ENCODE data around the gene WASF3. TPM values are rescaled to one million over a fixed set of nuclear protein-coding genes. Genes with fewer than 3 reads are reported as not detected.

Gene WASF3
- total RNA-seq, 1 donor from 2014 or later = 20.0 TPM

GRCh38 chr13:26571518-26571917 is 14.0 kb downstream of the WASF3 start:
- Mint-ChIP-seq H3K36me3 (ENCODE audit: unreplicated experiment) (peaks cover 2% of the 10 kb centered on the region), H3K27ac (ENCODE audit: unreplicated experiment) (no peak overlapping the region), H3K27me3 (ENCODE audit: unreplicated experiment) (no peaks in the 10 kb centered on the region), H3K9me3 (ENCODE audit: unreplicated experiment) (peaks cover 20% of the 10 kb centered on the region), H3K4me1 (ENCODE audit: unreplicated experiment) (peaks cover 5% of the 10 kb centered on the region), H3K4me3 (ENCODE audit: unreplicated experiment) (no peak overlapping the region)
- DNase-seq (ENCODE audit: extremely low spot score, unreplicated experiment) = no peak
- no peak for TF ChIP-seq CTCF (IDR thresholded peaks at IDR 0.05)

- Mint-ChIP-seq H3K4me1 (ENCODE audit: unreplicated experiment) (peaks cover 5% of the 10 kb centered on the region), H3K4me3 (ENCODE audit: unreplicated experiment) (no peak overlapping the region), H3K27me3 (ENCODE audit: unreplicated experiment) (no peaks in the 10 kb centered on the region), H3K36me3 (ENCODE audit: unreplicated experiment) (peaks cover 5% of the 10 kb centered on the region), H3K9me3 (ENCODE audit: unreplicated experiment) (peaks cover 24% of the 10 kb centered on the region), H3K27ac (ENCODE audit: unreplicated experiment) (no peak overlapping the region)
- no peak for TF ChIP-seq CTCF (IDR thresholded peaks at IDR 0.05)
- no peak for DNase-seq (ENCODE audit: extremely low spot score, unreplicated experiment)
Observed at GRCh38 chr13:26575244-26575643, 17.8 kb downstream of the WASF3 start.

DNA sequence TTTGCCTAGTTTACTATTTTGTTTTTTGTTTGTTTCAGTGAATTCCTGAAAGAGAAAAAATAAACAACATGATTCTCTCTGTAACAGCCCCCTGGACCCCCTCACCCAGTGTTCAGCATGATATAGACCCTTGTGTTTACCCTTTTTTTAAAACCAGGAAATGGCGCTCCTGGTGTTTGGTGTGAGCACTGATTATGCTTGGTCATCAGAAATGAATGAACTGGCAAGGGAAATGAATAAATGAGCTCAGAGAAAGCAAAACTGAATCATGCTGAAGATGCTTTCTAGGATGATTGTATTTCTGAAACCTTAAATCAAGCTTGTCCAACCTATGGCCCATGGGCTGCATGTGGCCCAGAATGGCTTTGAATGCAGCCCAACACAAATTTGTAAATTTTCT is 22.1 kb downstream of the WASF3 start:
- Mint-ChIP-seq H3K4me1 (ENCODE audit: unreplicated experiment) (peaks cover 20% of the 10 kb centered on the region), H3K27ac (ENCODE audit: unreplicated experiment) (no peak overlapping the region), H3K4me3 (ENCODE audit: unreplicated experiment) (no peak overlapping the region), H3K9me3 (ENCODE audit: unreplicated experiment) (peaks cover 14% of the 10 kb centered on the region), H3K27me3 (ENCODE audit: unreplicated experiment) (no peaks in the 10 kb centered on the region), H3K36me3 (ENCODE audit: unreplicated experiment) (peaks cover 5% of the 10 kb centered on the region)
- no peak for DNase-seq (ENCODE audit: extremely low spot score, unreplicated experiment)
- TF ChIP-seq CTCF (IDR thresholded peaks at IDR 0.05) = no peak

DNA sequence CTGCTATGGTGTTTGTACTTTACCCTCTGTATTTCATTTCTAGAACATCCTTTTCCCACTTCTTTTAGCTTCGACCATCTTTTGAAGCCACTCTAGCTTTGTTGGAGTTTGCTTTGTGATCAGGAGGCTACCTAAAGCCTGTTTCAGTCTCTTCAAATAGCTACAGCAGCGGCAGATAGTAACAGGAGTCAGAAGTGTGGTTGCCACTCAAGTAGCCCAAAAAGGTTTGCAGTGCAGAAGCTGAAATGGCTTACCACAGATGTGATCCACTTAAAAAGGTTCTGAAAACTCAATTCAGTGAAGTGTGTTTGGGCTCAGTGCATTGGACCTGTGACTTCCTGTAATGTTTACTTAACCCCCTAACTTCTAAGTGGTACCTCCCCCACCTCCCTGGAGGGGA is 26.2 kb downstream of the WASF3 start:
- Mint-ChIP-seq H3K4me1 (ENCODE audit: unreplicated experiment) (peaks cover 34% of the 10 kb centered on the region), H3K27me3 (ENCODE audit: unreplicated experiment) (no peaks in the 10 kb centered on the region), H3K27ac (ENCODE audit: unreplicated experiment) (peak overlapping the region; percentile 33), H3K9me3 (ENCODE audit: unreplicated experiment) (peaks cover 5% of the 10 kb centered on the region), H3K36me3 (ENCODE audit: unreplicated experiment) (no peaks in the 10 kb centered on the region), H3K4me3 (ENCODE audit: unreplicated experiment) (no peak overlapping the region)
- no peak for DNase-seq (ENCODE audit: extremely low spot score, unreplicated experiment)
- TF ChIP-seq CTCF (IDR thresholded peaks at IDR 0.05) = no peak

- no peak for DNase-seq (ENCODE audit: extremely low spot score, unreplicated experiment)
- no peak for TF ChIP-seq CTCF (IDR thresholded peaks at IDR 0.05)
- no peaks in the 10 kb centered on the region for H3K9me3 Mint-ChIP-seq (ENCODE audit: unreplicated experiment)
- H3K27ac Mint-ChIP-seq (ENCODE audit: unreplicated experiment) = peak overlapping the region; percentile 66
- peaks cover 38% of the 10 kb centered on the region for H3K4me1 Mint-ChIP-seq (ENCODE audit: unreplicated experiment)
- H3K36me3 Mint-ChIP-seq (ENCODE audit: unreplicated experiment) = no peaks in the 10 kb centered on the region
- H3K27me3 Mint-ChIP-seq (ENCODE audit: unreplicated experiment) = no peaks in the 10 kb centered on the region
- peak overlapping the region; percentile 24 for H3K4me3 Mint-ChIP-seq (ENCODE audit: unreplicated experiment)
Observed at GRCh38 chr13:26584713-26585112, 27.2 kb downstream of the WASF3 start.

Data from osteocyte (in vitro differentiated cells).